Endothelial cell of umbilical vein (primary cell): Measurements from ENCODE around the gene ACTN1. TPM values are rescaled to one million over a fixed set of nuclear protein-coding genes. Genes with fewer than 3 reads are reported as not detected.
A peak's percentile ranks its signal among the peaks of the same experiment; 100 is the strongest.

Experiments used
- BruUV-seq: library from RNA; stranded (reverse); fragments of 400-500 nt; replicated peaks from 2 replicates; lab custom pipeline; 2021; lab: Mats Ljungman, UMichigan
- CTCF ChIA-PET: fragments of 300-600, 350-600 bp; sonication (Branson Sonifier 250); formaldehyde crosslinking; loops from one replicate; lab custom pipeline; 2021; ENCODE audit warnings: antibody characterized with exemption, inconsistent platforms; lab: Charles Lee
- POLR2A ChIA-PET: fragments of 300-600, 350-600 bp; sonication (Branson Sonifier 250); formaldehyde crosslinking; loops from one replicate; lab custom pipeline; 2021; ENCODE audit warnings: antibody characterized with exemption, inconsistent platforms; lab: Charles Lee
- DNase-seq: peaks from one replicate; pipeline ENCODE4 v3.0.0-alpha.2; 2011; ENCODE audit warnings: low read depth, low spot score
- FAIRE-seq: peaks from 2 replicates; lab custom pipeline; 2011; peaks lifted over from hg19 to GRCh38; lab: Jason Lieb, UNC
- H2AFZ ChIP-seq: 2 replicates; pipeline ENCODE4 v1.6.0; 2012; ENCODE audit warnings: low read depth, low read length, control low read depth, inconsistent platforms
- H3K27ac ChIP-seq: 2 replicates; pipeline ENCODE4 v1.5.1; 2011; ENCODE audit warnings: low read depth, mild to moderate bottlenecking, control low read depth, low read length, moderate library complexity; ENCODE audit not compliant: insufficient read depth
- H3K27me3 ChIP-seq, 2 experiments: 2 replicates each; pipeline versions ENCODE4 v1.6.0 to v1.6.1; 2011; ENCODE audit warnings: low read length in 2 of 2, mixed read lengths in 1 of 2; ENCODE audit not compliant: control insufficient read depth in 2 of 2, insufficient read depth in 2 of 2
- H3K36me3 ChIP-seq, 2 experiments: 2 replicates in 1 of 2; 3 replicates in 1 of 2; pipeline ENCODE4 v1.5.1; 2011; ENCODE audit warnings: low read length in 2 of 2, mild to moderate bottlenecking in 1 of 2, moderate library complexity in 1 of 2; ENCODE audit not compliant: control insufficient read depth in 2 of 2, insufficient read depth in 2 of 2; ENCODE audit errors: extremely low read depth in 1 of 2
- H3K4me1 ChIP-seq: 3 replicates; pipeline ENCODE4 v1.5.1; 2011; ENCODE audit warnings: mild to moderate bottlenecking, low read length; ENCODE audit not compliant: control insufficient read depth, insufficient read depth; ENCODE audit errors: extremely low read depth
- H3K4me2 ChIP-seq: 2 replicates; pipeline ENCODE4 v1.6.1; 2011; ENCODE audit warnings: low read length, control low read depth, mixed read lengths; ENCODE audit not compliant: insufficient read depth
- H3K4me3 ChIP-seq, 3 experiments: fragments of 200-600 bp in 1 of 3; sonication (generic), shearing (Covaris generic) in 1 of 3; replicated peaks in 1 of 3; 2 replicates each; pipeline ENCODE4 v1.5.1; 2011 to 2016; ENCODE audit warnings: control low read depth in 3 of 3, low read length in 3 of 3, mild to moderate bottlenecking in 2 of 3, inconsistent platforms in 1 of 3, low read depth in 1 of 3, moderate library complexity in 1 of 3; ENCODE audit not compliant: insufficient read depth in 1 of 3
- H3K79me2 ChIP-seq: 2 replicates; pipeline ENCODE4 v1.6.0; 2012; ENCODE audit warnings: low read length, inconsistent platforms; ENCODE audit not compliant: control insufficient read depth, insufficient read depth
- H3K9ac ChIP-seq: replicated peaks from 2 replicates; pipeline ENCODE3; 2011; ENCODE audit warnings: low read length, control low read depth; ENCODE audit not compliant: insufficient read depth; ENCODE audit errors: extremely low read depth
- H3K9me1 ChIP-seq: replicated peaks from 3 replicates; pipeline ENCODE4 v1.6.0; 2011; ENCODE audit warnings: mild to moderate bottlenecking, low read length; ENCODE audit not compliant: control insufficient read depth, insufficient read depth; ENCODE audit errors: extremely low read depth
- H3K9me3 ChIP-seq: replicated peaks from 2 replicates; pipeline ENCODE4 v1.5.1; 2012; ENCODE audit warnings: low read length, inconsistent platforms; ENCODE audit not compliant: control insufficient read depth, insufficient read depth
- H4K20me1 ChIP-seq: replicated peaks from 2 replicates; pipeline ENCODE3; 2011; ENCODE audit warnings: mild to moderate bottlenecking, low read length; ENCODE audit not compliant: control insufficient read depth, insufficient read depth; ENCODE audit errors: extremely low read depth
- EZH2 ChIP-seq: IDR thresholded peaks from 2 replicates; pipeline ENCODE4 v1.6.1; 2012; ENCODE audit warnings: borderline replicate concordance, low read depth, mild to moderate bottlenecking, moderate library complexity, low read length, inconsistent platforms; ENCODE audit not compliant: severe bottlenecking
- JUN ChIP-seq: IDR thresholded peaks from 2 replicates; pipeline ENCODE4 v1.6.1; 2011; ENCODE audit warnings: borderline replicate concordance, low read depth; ENCODE audit not compliant: insufficient read length, insufficient read depth
- POLR2AphosphoS5 ChIP-seq: IDR thresholded peaks from 2 replicates; pipeline ENCODE4 v1.6.1; 2012; ENCODE audit warnings: low read depth, mild to moderate bottlenecking, control low read depth, low read length, moderate library complexity; ENCODE audit not compliant: insufficient read depth
- dilution Hi-C: fragments of 300-500 bp; cut with MboI; formaldehyde crosslinking; loops from one replicate; pipeline ENCODE4 v1.15.0; 2019; ENCODE audit warnings: low sequenced_read_pairs; ENCODE audit not compliant: extremely low pct_ligation_motif_present
- intact Hi-C: fragments of 100-400 bp; cut with micrococcal nuclease; formaldehyde crosslinking; loops from one replicate; pipeline ENCODE4 v1.10.0; 2022
- polyA plus RNA-seq, 4 experiments: library from polyadenylated mRNA; depleted of rRNA in 3 of 4; stranded (reverse) in 3 of 4; unstranded in 1 of 4; fragments of >200 nt; gene quantifications; 2 replicates each; pipeline versions ENCODE4 v1.2.1 to v1.2.3, GENCODE V29; 2011 to 2012; ENCODE audit warnings: missing spikeins in 1 of 4
- total RNA-seq: library from RNA; stranded (reverse); gene quantifications from 2 replicates; pipeline ENCODE4 v1.2.3, GENCODE V29; 2021
- TF ChIP-seq, protein P1 (sequence below), 2 donors: IDR thresholded peaks; 1 replicate in 1 of 2; 2 replicates in 1 of 2; pipeline ENCODE4 v1.5.1; 2011; ENCODE audit warnings: low read length in 2 of 2, mild to moderate bottlenecking in 2 of 2, moderate library complexity in 2 of 2, control low read depth in 1 of 2, inconsistent platforms in 1 of 2, low read depth in 1 of 2; ENCODE audit not compliant: insufficient read depth in 1 of 2; ENCODE audit errors: extremely low read depth in 1 of 2
- TF ChIP-seq, protein P2 (sequence below): IDR thresholded peaks from 2 replicates; pipeline ENCODE4 v1.6.1; 2011; ENCODE audit not compliant: insufficient read depth, insufficient read length

Gene ACTN1
- total and polyA plus RNA-seq, 2 donors (not counting 3 experiments of a cell fraction or from before 2014, with no cell fraction given): 442 to 463 TPM

DNA sequence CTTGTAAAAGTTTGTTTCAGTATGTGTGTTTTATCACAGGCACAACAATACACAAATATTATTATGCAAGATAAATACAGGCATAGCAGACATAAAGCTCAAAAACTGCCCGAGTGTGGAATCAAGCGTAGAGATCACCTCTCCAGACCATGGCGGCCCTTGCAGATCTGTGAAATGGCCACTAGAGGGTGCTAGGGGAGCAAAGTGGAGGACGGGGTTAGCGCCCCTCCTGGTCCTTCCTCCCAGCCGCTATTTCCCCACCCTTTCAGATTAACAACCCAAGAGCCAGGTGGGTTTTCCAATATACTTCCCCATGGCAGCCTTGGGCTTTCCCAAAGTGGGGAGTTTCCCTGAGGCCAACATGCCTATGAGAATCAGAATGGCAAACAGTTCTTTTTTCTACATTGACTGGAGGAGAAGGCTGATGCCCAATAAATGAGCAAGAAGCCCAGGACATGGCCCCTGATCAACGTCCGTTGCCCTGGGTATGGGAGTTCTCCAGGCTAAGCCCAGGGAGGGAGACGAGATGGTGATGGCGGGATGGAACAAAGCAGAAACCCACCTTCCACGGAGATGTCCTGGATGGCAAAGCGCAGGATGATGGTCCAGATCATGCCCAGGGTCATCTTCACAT lies 67.4 kb downstream of the ACTN1 start:
- peaks cover 4% of the 10 kb centered on the region for H4K20me1 ChIP-seq
- dilution Hi-C loops: no loop called here
- no TSS peak for BruUV-seq

More for the DNA sequence above, 67.4 kb downstream of the ACTN1 start:
- Histone ChIP-seq H2AFZ (no peak overlapping the region), H3K9ac (no peak overlapping the region), H3K27me3 (no peaks in the 10 kb centered on the region), H3K9me1 (no peaks in the 10 kb centered on the region), H3K4me1 (no peaks in the 10 kb centered on the region), H3K9me3 (no peaks in the 10 kb centered on the region), H3K36me3 (peaks cover 34 to 50% of the 10 kb centered on the region in 2 experiments), H3K27ac (no peak overlapping the region), H3K4me2 (no peak overlapping the region), H3K79me2 (peaks cover 72% of the 10 kb centered on the region), H3K4me3 (no peak overlapping the region)
- no peak for TF ChIP-seq EZH2
- TF ChIP-seq, protein P1, sequence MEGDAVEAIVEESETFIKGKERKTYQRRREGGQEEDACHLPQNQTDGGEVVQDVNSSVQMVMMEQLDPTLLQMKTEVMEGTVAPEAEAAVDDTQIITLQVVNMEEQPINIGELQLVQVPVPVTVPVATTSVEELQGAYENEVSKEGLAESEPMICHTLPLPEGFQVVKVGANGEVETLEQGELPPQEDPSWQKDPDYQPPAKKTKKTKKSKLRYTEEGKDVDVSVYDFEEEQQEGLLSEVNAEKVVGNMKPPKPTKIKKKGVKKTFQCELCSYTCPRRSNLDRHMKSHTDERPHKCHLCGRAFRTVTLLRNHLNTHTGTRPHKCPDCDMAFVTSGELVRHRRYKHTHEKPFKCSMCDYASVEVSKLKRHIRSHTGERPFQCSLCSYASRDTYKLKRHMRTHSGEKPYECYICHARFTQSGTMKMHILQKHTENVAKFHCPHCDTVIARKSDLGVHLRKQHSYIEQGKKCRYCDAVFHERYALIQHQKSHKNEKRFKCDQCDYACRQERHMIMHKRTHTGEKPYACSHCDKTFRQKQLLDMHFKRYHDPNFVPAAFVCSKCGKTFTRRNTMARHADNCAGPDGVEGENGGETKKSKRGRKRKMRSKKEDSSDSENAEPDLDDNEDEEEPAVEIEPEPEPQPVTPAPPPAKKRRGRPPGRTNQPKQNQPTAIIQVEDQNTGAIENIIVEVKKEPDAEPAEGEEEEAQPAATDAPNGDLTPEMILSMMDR (IDR thresholded peaks at IDR 0.05; ENCODE audit: extremely low read depth in 1 of 2, insufficient read depth in 1 of 2, low read depth in 1 of 2, low read length in 2 of 2): peak; percentile 96 to 99
- no peak for TF ChIP-seq JUN
- TF ChIP-seq POLR2AphosphoS5: no peak
- TF ChIP-seq, protein P2, sequence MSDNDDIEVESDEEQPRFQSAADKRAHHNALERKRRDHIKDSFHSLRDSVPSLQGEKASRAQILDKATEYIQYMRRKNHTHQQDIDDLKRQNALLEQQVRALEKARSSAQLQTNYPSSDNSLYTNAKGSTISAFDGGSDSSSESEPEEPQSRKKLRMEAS: no peak
- CTCF ChIA-PET: interaction anchor here (0.6 to 4.2 kb wide), 46 partner anchors 14 to 1027 kb away, joined by 3 to 54 read pairs (median 5); partner anchors contain the start of gene ACTN1
- POLR2A ChIA-PET: interaction anchor here (1.3 kb wide), 1 partner anchor 66 kb away, joined by 5 read pairs; no protein-coding TSS in a partner anchor
- intact Hi-C loops: loop anchor here (1.0 to 2.0 kb wide), 7 partner anchors 29 to 196 kb away; partner anchors contain the start of gene ACTN1
- peak; percentile 96 for FAIRE-seq
- peak; percentile 76 for DNase-seq
